HG02759 (cell line): ENCODE measurements around the gene SLC22A9.
"Not testable (repeated sequence)": the region's sequence is repeated elsewhere in the genome, so short reads cannot be mapped to it uniquely, and the experiment has no call there.

ENCODE experiments used
- ATAC-seq: cut with Tn5 transposase; IDR thresholded peaks from one replicate; pipeline ENCODE4 v1.9.1; 2021; ENCODE audit warnings: mild to moderate bottlenecking, moderate library complexity; ENCODE audit not compliant: unreplicated experiment

SLC22A9 gene

GRCh38 chr11:63369165-63369970 is at the start of gene SLC22A9:
Gene SLC22A9, plus strand, starts transcription at chr11:63369785. Its CDS starts 272 bp downstream, at chr11:63370057.
- no peak for ATAC-seq

- no peak for ATAC-seq
These were observed 47.9 kb upstream of the SLC22A9 start for GRCh38 chr11:63321723-63322122.

GRCh38 chr11:63335089-63335488 is 34.5 kb upstream of the SLC22A9 start:
- ATAC-seq = not testable (repeated sequence)

- ATAC-seq = no peak
These were observed 32.5 kb upstream of the SLC22A9 start for GRCh38 chr11:63337070-63337469.

GRCh38 chr11:63343130-63343529 is 26.5 kb upstream of the SLC22A9 start:
- no peak for ATAC-seq

- ATAC-seq = no peak
These were observed 17.4 kb upstream of the SLC22A9 start for GRCh38 chr11:63352144-63352543.

- ATAC-seq = no peak
These were observed 7.3 kb upstream of the SLC22A9 start for GRCh38 chr11:63362196-63362793.

GRCh38 chr11:63369971-63370588 is 495 bp downstream of the SLC22A9 start:
- ATAC-seq = no peak

GRCh38 chr11:63371396-63371795 is 1.8 kb downstream of the SLC22A9 start:
- no peak for ATAC-seq

GRCh38 chr11:63375434-63375833 is 5.8 kb downstream of the SLC22A9 start:
- ATAC-seq = no peak

GRCh38 chr11:63380130-63380529 is 10.5 kb downstream of the SLC22A9 start:
- no peak for ATAC-seq

GRCh38 chr11:63395697-63396096 is 26.1 kb downstream of the SLC22A9 start:
- ATAC-seq = no peak

GRCh38 chr11:63404161-63404935 is 34.8 kb downstream of the SLC22A9 start:
- ATAC-seq = no peak

- ATAC-seq = no peak
These were observed 35.5 kb downstream of the SLC22A9 start for GRCh38 chr11:63405114-63405513.

GRCh38 chr11:63406458-63406857 is 36.9 kb downstream of the SLC22A9 start:
- ATAC-seq = no peak

- no peak for ATAC-seq
These were observed 47.7 kb downstream of the SLC22A9 start for GRCh38 chr11:63417174-63417852.

GRCh38 chr11:63427971-63428508 is 58.5 kb downstream of the SLC22A9 start:
- ATAC-seq = no peak

- ATAC-seq = not testable (repeated sequence)
These were observed 61.1 kb downstream of the SLC22A9 start for GRCh38 chr11:63430731-63431130.

GRCh38 chr11:63435351-63435750 is 65.8 kb downstream of the SLC22A9 start:
- ATAC-seq = not testable (repeated sequence)

GRCh38 chr11:63435831-63436230 is 66.2 kb downstream of the SLC22A9 start:
- ATAC-seq = not testable (repeated sequence)
